ENCODE results near the gene CCDC8.
"Not testable (repeated sequence)": the region's sequence is repeated elsewhere in the genome, so short reads cannot be mapped to it uniquely, and the experiment has no call there.

CCDC8 gene

GRCh38 chr19:46412650-46413261 is 608 bp downstream of the CCDC8 start:
- peak overlapping the region in 1 of 2 donors; percentile 38 for H3K4me3 Mint-ChIP-seq
- H3K27me3 Mint-ChIP-seq, result peaks cover 94% of the 10 kb centered on the region
- ATAC-seq (no peak), DNase-seq (no peak)
- no peaks in the 10 kb centered on the region for H3K9me3 Mint-ChIP-seq
- peaks cover 38% of the 10 kb centered on the region for H3K4me1 Mint-ChIP-seq
- no peak overlapping the region for H3K27ac Mint-ChIP-seq

GRCh38 chr19:46411925-46412649 is 1.3 kb downstream of the CCDC8 start:
- ATAC-seq, result no peak
- no peak overlapping the region for H3K4me3 Mint-ChIP-seq
- H3K27me3 Mint-ChIP-seq, result peaks cover 99% of the 10 kb centered on the region
- no peak for DNase-seq
- H3K27ac Mint-ChIP-seq, result no peak overlapping the region
- no peaks in the 10 kb centered on the region for H3K9me3 Mint-ChIP-seq
- peaks cover 38% of the 10 kb centered on the region for H3K4me1 Mint-ChIP-seq

GRCh38 chr19:46411088-46411924 is 2.1 kb downstream of the CCDC8 start:
- DNase-seq, result no peak
- Mint-ChIP-seq H3K27ac (no peak overlapping the region), H3K4me3 (no peak overlapping the region), H3K9me3 (no peaks in the 10 kb centered on the region), H3K4me1 (peaks cover 30% of the 10 kb centered on the region), H3K27me3 (peaks cover 99% of the 10 kb centered on the region)
- no peak for ATAC-seq

GRCh38 chr19:46410205-46411087 is 2.9 kb downstream of the CCDC8 start:
- H3K9me3 Mint-ChIP-seq, result no peaks in the 10 kb centered on the region
- no peak for DNase-seq
- no peak overlapping the region for H3K27ac Mint-ChIP-seq
- H3K27me3 Mint-ChIP-seq, result peaks cover 99% of the 10 kb centered on the region
- peaks cover 25% of the 10 kb centered on the region for H3K4me1 Mint-ChIP-seq
- no peak for ATAC-seq
- no peak overlapping the region for H3K4me3 Mint-ChIP-seq

- ATAC-seq (no peak), DNase-seq (no peak)
- Mint-ChIP-seq H3K4me3 (no peak overlapping the region), H3K4me1 (peaks cover 33% of the 10 kb centered on the region), H3K9me3 (no peaks in the 10 kb centered on the region), H3K27me3 (peaks cover 99% of the 10 kb centered on the region), H3K27ac (no peak overlapping the region)
These were observed 4.2 kb downstream of the CCDC8 start for GRCh38 chr19:46409191-46409590.

- no peak for ATAC-seq
- no peak for DNase-seq
- H3K27ac Mint-ChIP-seq, result no peak overlapping the region
- peaks cover 99% of the 10 kb centered on the region for H3K27me3 Mint-ChIP-seq
- H3K4me3 Mint-ChIP-seq, result no peak overlapping the region
- no peaks in the 10 kb centered on the region for H3K9me3 Mint-ChIP-seq
- peaks cover 39% of the 10 kb centered on the region for H3K4me1 Mint-ChIP-seq
These were observed 4.7 kb downstream of the CCDC8 start for GRCh38 chr19:46408664-46409039.

GRCh38 chr19:46407856-46408663 is 5.3 kb downstream of the CCDC8 start:
- DNase-seq (no peak), ATAC-seq (no peak)
- Mint-ChIP-seq H3K27ac (no peak overlapping the region), H3K27me3 (peaks cover 99% of the 10 kb centered on the region), H3K9me3 (no peaks in the 10 kb centered on the region), H3K4me1 (peaks cover 41% of the 10 kb centered on the region), H3K4me3 (no peak overlapping the region)

GRCh38 chr19:46406976-46407375 is 6.4 kb downstream of the CCDC8 start:
- peaks cover 96% of the 10 kb centered on the region for H3K27me3 Mint-ChIP-seq
- no peak for DNase-seq
- no peak overlapping the region for H3K4me3 Mint-ChIP-seq
- no peak for ATAC-seq
- H3K27ac Mint-ChIP-seq, result no peak overlapping the region
- peaks cover 38% of the 10 kb centered on the region for H3K4me1 Mint-ChIP-seq
- H3K9me3 Mint-ChIP-seq, result no peaks in the 10 kb centered on the region

GRCh38 chr19:46404753-46405468 is 8.5 kb downstream of the CCDC8 start:
- Mint-ChIP-seq H3K4me3 (peak overlapping the region; percentile 71 to 72), H3K9me3 (no peaks in the 10 kb centered on the region), H3K27me3 (peaks cover 90% of the 10 kb centered on the region), H3K27ac (no peak overlapping the region), H3K4me1 (peaks cover 33% of the 10 kb centered on the region)
- ATAC-seq (no peak), DNase-seq (no peak)

- peak overlapping the region in 1 of 2 donors; percentile 75 for H3K27ac Mint-ChIP-seq
- no peaks in the 10 kb centered on the region for H3K9me3 Mint-ChIP-seq
- DNase-seq, result no peak
- peak overlapping the region; percentile 71 to 72 for H3K4me3 Mint-ChIP-seq
- peak; percentile 39 for ATAC-seq
- peaks cover 84% of the 10 kb centered on the region for H3K27me3 Mint-ChIP-seq
- H3K4me1 Mint-ChIP-seq, result peaks cover 33% of the 10 kb centered on the region
These were observed 9.2 kb downstream of the CCDC8 start for GRCh38 chr19:46404055-46404752.

- Mint-ChIP-seq H3K27ac (no peak overlapping the region), H3K27me3 (peaks cover 72% of the 10 kb centered on the region), H3K4me3 (no peak overlapping the region), H3K9me3 (no peaks in the 10 kb centered on the region), H3K4me1 (peaks cover 25% of the 10 kb centered on the region)
- DNase-seq, result no peak
- peak; percentile 15 for ATAC-seq
These were observed 10.6 kb downstream of the CCDC8 start for GRCh38 chr19:46402725-46403124.

GRCh38 chr19:46397801-46398479 is 15.4 kb downstream of the CCDC8 start:
- not testable (repeated sequence) for ATAC-seq, H3K27ac Mint-ChIP-seq, H3K9me3 Mint-ChIP-seq, DNase-seq, H3K4me3 Mint-ChIP-seq
- peaks cover 29% of the 10 kb centered on the region for H3K27me3 Mint-ChIP-seq
- H3K4me1 Mint-ChIP-seq, result peaks cover 12% of the 10 kb centered on the region

GRCh38 chr19:46394402-46394797 is 19.0 kb downstream of the CCDC8 start:
- ATAC-seq, result no peak
- peaks cover 2 to 5% of the 10 kb centered on the region in 2 donors for H3K9me3 Mint-ChIP-seq
- no peak for DNase-seq
- peaks cover 18% of the 10 kb centered on the region for H3K4me1 Mint-ChIP-seq
- H3K27me3 Mint-ChIP-seq, result peaks cover 7% of the 10 kb centered on the region
- no peak overlapping the region for H3K27ac Mint-ChIP-seq
- no peak overlapping the region for H3K4me3 Mint-ChIP-seq
